HEK293 (cell line): ENCODE measurements around the gene EMCN.

Source experiments
- CTCF ChIA-PET: fragments of 350-600 bp; formaldehyde crosslinking; extraction: SDS; loops from one replicate; lab custom pipeline; 2021; ENCODE audit warnings: antibody characterized with exemption; lab: Yijun Ruan, JAX
- POLR2A ChIA-PET: fragments of 300-600 bp; formaldehyde crosslinking; extraction: SDS; loops from one replicate; lab custom pipeline; 2020; ENCODE audit warnings: antibody characterized with exemption, inconsistent platforms; lab: Yijun Ruan, JAX
- H3K27ac ChIP-seq: fragments of 200-500 bp; sonication (Bioruptor generic); 2 replicates; pipeline ENCODE4 v1.5.1; 2014; ENCODE audit warnings: low read depth, low read length, control low read depth, inconsistent platforms; ENCODE audit errors: extremely low read depth
- H3K36me3 ChIP-seq, 2 experiments: fragments of 200-500 bp in 1 of 2; sonication (Bioruptor generic) in 1 of 2; 1 replicate in 1 of 2; 2 replicates in 1 of 2; pipeline ENCODE4 v1.5.1; 2014 to 2017; ENCODE audit warnings: inconsistent platforms in 2 of 2, low read length in 2 of 2; ENCODE audit not compliant: control insufficient read depth in 2 of 2, insufficient read depth in 1 of 2
- H3K4me1 ChIP-seq: fragments of 200-500 bp; sonication (Bioruptor generic); 2 replicates; pipeline ENCODE4 v1.5.1; 2014; ENCODE audit warnings: mild to moderate bottlenecking, low read length, inconsistent platforms; ENCODE audit not compliant: control insufficient read depth, insufficient read depth
- H3K4me3 ChIP-seq: 2 replicates; pipeline ENCODE4 v1.5.1; 2011; ENCODE audit warnings: low read depth, mild to moderate bottlenecking, control low read depth, low read length, moderate library complexity
- H3K9me3 ChIP-seq: fragments of 200-500 bp; sonication (Bioruptor generic); 2 replicates; pipeline ENCODE4 v1.5.1; 2014; ENCODE audit warnings: low read depth, low read length, inconsistent platforms; ENCODE audit not compliant: control insufficient read depth, insufficient read depth
- BCL11A ChIP-seq: fragments of 450-650 bp; formaldehyde crosslinking; IDR thresholded peaks from 2 replicates; pipeline ENCODE4 v1.5.1; 2016; ENCODE audit warnings: low read depth, missing biosample characterization, missing genetic modification characterization
- ELK4 ChIP-seq: IDR thresholded peaks from 2 replicates; pipeline ENCODE4 v1.6.1; 2011; ENCODE audit warnings: mild to moderate bottlenecking, low read depth, low read length, borderline replicate concordance
- GFI1B ChIP-seq: fragments of 450-650 bp; formaldehyde crosslinking; IDR thresholded peaks from 2 replicates; pipeline ENCODE4 v1.5.1; 2016; ENCODE audit warnings: missing biosample characterization, missing genetic modification characterization
- HIC1 ChIP-seq: fragments of 450-650 bp; formaldehyde crosslinking; IDR thresholded peaks from 2 replicates; pipeline ENCODE4 v1.5.1; 2016; ENCODE audit warnings: missing biosample characterization, missing genetic modification characterization
- HOXD13 ChIP-seq: sonication (generic); formaldehyde crosslinking; IDR thresholded peaks from 2 replicates; pipeline ENCODE4 v1.8.0; 2022; ENCODE audit warnings: missing genetic modification reagents, borderline replicate concordance
- KLF9 ChIP-seq: fragments of 450-650 bp; formaldehyde crosslinking; IDR thresholded peaks from 2 replicates; pipeline ENCODE4 v1.5.1; 2016; ENCODE audit warnings: missing biosample characterization, missing genetic modification characterization, low read depth
- OVOL3 ChIP-seq: fragments of 450-650 bp; formaldehyde crosslinking; IDR thresholded peaks from 2 replicates; pipeline ENCODE4 v1.5.1; 2016; ENCODE audit warnings: missing biosample characterization, missing genetic modification characterization
- SCRT1 ChIP-seq: fragments of 450-650 bp; formaldehyde crosslinking; IDR thresholded peaks from 2 replicates; pipeline ENCODE4 v1.5.1; 2016; ENCODE audit warnings: missing biosample characterization, missing genetic modification characterization, borderline replicate concordance
- SETDB1 ChIP-seq: IDR thresholded peaks from one replicate; pipeline ENCODE4 v1.6.1; 2017; ENCODE audit warnings: mild to moderate bottlenecking, low read length, moderate library complexity, mixed read lengths; ENCODE audit not compliant: insufficient read length
- ZBTB10 ChIP-seq: fragments of 450-650 bp; formaldehyde crosslinking; IDR thresholded peaks from 2 replicates; pipeline ENCODE4 v1.5.1; 2016; ENCODE audit warnings: missing biosample characterization, missing genetic modification characterization
- ZBTB26 ChIP-seq: fragments of 450-650 bp; formaldehyde crosslinking; optimal IDR thresholded peaks from 2 replicates; pipeline ENCODE3; 2016; ENCODE audit warnings: missing biosample characterization, mild to moderate bottlenecking, missing genetic modification characterization
- ZBTB7A ChIP-seq: fragments of 450-650 bp; formaldehyde crosslinking; IDR thresholded peaks from 2 replicates; pipeline ENCODE4 v1.5.1; 2016; ENCODE audit warnings: low read depth, missing biosample characterization, missing genetic modification characterization
- ZNF112 ChIP-seq: fragments of 450-650 bp; formaldehyde crosslinking; IDR thresholded peaks from 2 replicates; pipeline ENCODE4 v1.5.0; 2017; ENCODE audit warnings: missing biosample characterization, missing genetic modification characterization
- ZNF133 ChIP-seq: fragments of 450-650 bp; formaldehyde crosslinking; IDR thresholded peaks from 2 replicates; pipeline ENCODE4 v1.5.1; 2016; ENCODE audit warnings: missing biosample characterization, missing genetic modification characterization
- ZNF138 ChIP-seq: fragments of 450-650 bp; formaldehyde crosslinking; IDR thresholded peaks from 2 replicates; pipeline ENCODE4 v1.5.1; 2016; ENCODE audit warnings: missing biosample characterization, missing genetic modification characterization, borderline replicate concordance
- ZNF398 ChIP-seq: fragments of 450-650 bp; formaldehyde crosslinking; IDR thresholded peaks from 2 replicates; pipeline ENCODE4 v1.5.1; 2017; ENCODE audit warnings: missing biosample characterization, missing genetic modification characterization
- ZNF426 ChIP-seq: fragments of 450-650 bp; formaldehyde crosslinking; IDR thresholded peaks from 2 replicates; pipeline ENCODE4 v1.5.1; 2017; ENCODE audit warnings: missing biosample characterization, missing genetic modification characterization, mild to moderate bottlenecking, inconsistent platforms, moderate library complexity
- ZNF501 ChIP-seq: fragments of 450-650 bp; formaldehyde crosslinking; IDR thresholded peaks from 2 replicates; pipeline ENCODE4 v1.5.1; 2016; ENCODE audit warnings: missing biosample characterization, missing genetic modification characterization
- ZNF514 ChIP-seq: fragments of 450-650 bp; formaldehyde crosslinking; IDR thresholded peaks from 2 replicates; pipeline ENCODE4 v1.5.1; 2016; ENCODE audit warnings: missing biosample characterization, missing genetic modification characterization
- ZNF521 ChIP-seq: fragments of 450-650 bp; formaldehyde crosslinking; IDR thresholded peaks from 2 replicates; pipeline ENCODE4 v1.5.1; 2017; ENCODE audit warnings: missing biosample characterization, mild to moderate bottlenecking, missing genetic modification characterization
- ZNF530 ChIP-seq: fragments of 450-650 bp; formaldehyde crosslinking; IDR thresholded peaks from 2 replicates; pipeline ENCODE4 v1.5.1; 2016; ENCODE audit warnings: low read depth, missing biosample characterization, missing genetic modification characterization
- ZNF670 ChIP-seq: fragments of 450-650 bp; formaldehyde crosslinking; IDR thresholded peaks from 2 replicates; pipeline ENCODE4 v1.5.1; 2016; ENCODE audit warnings: missing biosample characterization, missing genetic modification characterization, low read depth
- ZNF791 ChIP-seq: fragments of 450-650 bp; formaldehyde crosslinking; IDR thresholded peaks from 2 replicates; pipeline ENCODE4 v1.5.1; 2016; ENCODE audit warnings: missing biosample characterization, missing genetic modification characterization
- ZNF830 ChIP-seq: fragments of 450-650 bp; IDR thresholded peaks from 2 replicates; pipeline ENCODE4 v1.5.0; 2018; ENCODE audit warnings: missing biosample characterization, missing genetic modification characterization, low read depth, mild to moderate bottlenecking, moderate library complexity
- ZSCAN5A ChIP-seq: fragments of 450-650 bp; formaldehyde crosslinking; IDR thresholded peaks from 2 replicates; pipeline ENCODE4 v1.5.1; 2016; ENCODE audit warnings: missing biosample characterization, missing genetic modification characterization

EMCN gene

GRCh38 chr4:100493756-100494155 lies 24.1 kb downstream of the EMCN start (continued):
- TF ChIP-seq ZBTB10 (tag by site-specific recombination) (no peak), BCL11A (no peak), ZNF426 (tag by site-specific recombination) (no peak), SCRT1 (tag by site-specific recombination) (no peak), ELK4 (no peak), HIC1 (no peak), ZNF670 (no peak), ZNF138 (no peak), ZNF521 (tag by site-specific recombination) (no peak), ZSCAN5A (tag by site-specific recombination) (no peak), ZBTB7A (tag by site-specific recombination) (no peak)

- H3K36me3 ChIP-seq = no peaks in the 10 kb centered on the region
- no peak for TF ChIP-seq ZNF514 (tag by site-specific recombination)
- peak; percentile 82 for TF ChIP-seq SETDB1
- TF ChIP-seq, all 188 proteins: peak for 1
- no peak overlapping the region for H3K4me3 ChIP-seq
- no peaks in the 10 kb centered on the region for H3K9me3 ChIP-seq
- no peaks in the 10 kb centered on the region for H3K4me1 ChIP-seq
- ChIA-PET CTCF (no interaction called here), POLR2A (no interaction called here)
- H3K27ac ChIP-seq = no peak overlapping the region
Measured at GRCh38 chr4:100492129-100492528, 25.7 kb downstream of the EMCN start.

GRCh38 chr4:100489305-100489704 lies 28.5 kb downstream of the EMCN start:
- Histone ChIP-seq H3K9me3 (no peaks in the 10 kb centered on the region), H3K4me1 (no peaks in the 10 kb centered on the region), H3K36me3 (no peaks in the 10 kb centered on the region), H3K4me3 (no peak overlapping the region), H3K27ac (no peak overlapping the region)
- ChIA-PET CTCF (no interaction called here), POLR2A (no interaction called here)
- TF ChIP-seq ZNF133 = no peak
- TF ChIP-seq ZNF830 (tag by site-specific recombination) = no peak
- no peak for TF ChIP-seq OVOL3 (tag by site-specific recombination)
- no peak for TF ChIP-seq ZNF791
- TF ChIP-seq ZBTB26 (tag by site-specific recombination) = no peak
- no peak for TF ChIP-seq ZNF112 (tag by site-specific recombination)
- no peak for TF ChIP-seq GFI1B (tag by site-specific recombination)
- TF ChIP-seq ZNF398 (tag by site-specific recombination) = no peak
- no peak for TF ChIP-seq ZNF501 (tag by site-specific recombination)
- no peak for TF ChIP-seq ZNF530 (tag by site-specific recombination)
- TF ChIP-seq KLF9 (tag by site-specific recombination) = no peak
- TF ChIP-seq HOXD13 = no peak
